Kidney capillary endothelial cell (primary cell): ENCODE results near the gene CDA.

Source experiments
- DNase-seq: peaks from one replicate; pipeline ENCODE4 v3.0.0-alpha.2; 2018; ENCODE audit warnings: low spot score

Gene CDA

DNA sequence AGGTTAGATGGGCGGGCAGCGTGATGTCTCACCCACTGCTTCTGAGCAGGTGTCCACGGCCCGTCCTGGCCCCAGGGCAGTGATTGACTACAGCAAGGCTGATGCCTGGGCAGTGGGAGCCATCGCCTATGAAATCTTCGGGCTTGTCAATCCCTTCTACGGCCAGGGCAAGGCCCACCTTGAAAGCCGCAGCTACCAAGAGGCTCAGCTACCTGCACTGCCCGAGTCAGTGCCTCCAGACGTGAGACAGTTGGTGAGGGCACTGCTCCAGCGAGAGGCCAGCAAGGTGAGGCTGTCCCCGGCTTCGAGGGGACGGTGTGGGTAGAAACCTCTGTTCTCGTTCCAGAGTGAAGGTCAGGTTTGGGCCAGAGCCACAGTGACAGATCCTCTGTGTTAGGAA, 60.0 kb downstream of the CDA start:
- DNase-seq: no peak

DNA sequence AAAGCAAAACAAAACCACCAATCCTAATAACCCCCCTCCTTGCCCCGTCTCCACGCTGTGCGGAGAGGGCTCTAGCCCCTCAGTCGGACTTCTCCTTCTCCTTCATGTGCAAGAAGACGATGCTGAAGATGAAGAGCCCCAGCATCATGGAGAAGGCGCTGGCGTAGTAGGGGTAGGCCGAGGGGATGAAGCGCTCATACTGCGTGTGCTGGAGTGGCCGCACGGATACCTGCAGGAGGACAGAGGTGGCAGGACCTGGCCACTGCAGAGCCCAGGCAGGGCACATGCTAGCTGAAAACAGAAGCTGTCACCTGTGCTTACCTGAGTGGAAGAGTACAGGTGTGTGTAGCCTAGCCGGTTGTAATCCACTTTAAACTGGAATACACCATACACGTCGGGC, 63.4 kb downstream of the CDA start:
- no peak for DNase-seq

DNA sequence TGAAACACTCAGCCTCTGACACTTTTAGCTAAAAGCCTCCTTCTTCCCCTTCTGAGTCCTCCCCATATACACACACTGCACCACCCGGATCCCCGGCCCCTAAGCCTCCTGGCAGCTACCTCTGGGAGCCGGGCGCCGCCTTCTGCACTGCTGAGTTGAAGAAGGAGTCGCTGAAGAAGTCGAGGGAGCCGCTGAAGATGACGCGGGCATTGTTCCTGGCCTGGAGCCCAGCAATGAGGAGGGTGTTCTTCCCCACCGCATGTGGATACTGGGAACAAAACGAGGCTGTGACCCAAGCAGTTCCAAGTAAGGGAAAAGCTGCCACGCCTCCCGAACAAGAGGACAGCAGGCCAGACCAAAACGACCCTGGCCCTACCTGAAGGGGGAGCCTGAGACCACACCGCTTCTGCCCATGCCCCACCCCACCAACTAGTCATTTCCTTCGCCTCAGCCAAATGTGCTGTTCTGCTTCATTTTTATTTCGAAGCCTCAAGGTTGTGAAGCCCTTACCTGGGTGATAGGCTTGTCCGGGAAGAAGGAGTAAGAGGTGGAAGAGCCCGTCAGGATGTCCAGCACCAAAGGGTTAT, 65.3 kb downstream of the CDA start:
- DNase-seq: no peak

DNA sequence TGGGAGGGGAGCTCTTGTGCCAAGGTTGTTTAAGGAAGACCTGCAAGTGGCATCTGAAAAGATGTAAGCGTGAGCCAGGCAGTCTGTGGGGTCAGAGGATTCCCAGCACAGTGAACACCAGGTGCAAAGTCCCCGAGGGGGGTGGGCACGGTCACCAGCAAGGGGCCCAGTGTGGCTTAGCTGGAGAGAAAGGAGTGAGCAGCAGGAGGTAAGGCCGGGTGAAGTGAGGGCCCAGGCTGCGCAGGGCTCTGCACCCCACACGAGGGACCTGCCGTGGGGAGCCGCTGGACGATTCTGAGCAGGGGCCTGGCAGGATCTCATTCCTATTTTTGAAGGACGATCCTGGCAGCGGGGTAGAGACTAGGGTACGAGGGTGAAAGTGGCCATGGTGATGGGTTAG, 68.1 kb downstream of the CDA start:
- DNase-seq: no peak

DNA sequence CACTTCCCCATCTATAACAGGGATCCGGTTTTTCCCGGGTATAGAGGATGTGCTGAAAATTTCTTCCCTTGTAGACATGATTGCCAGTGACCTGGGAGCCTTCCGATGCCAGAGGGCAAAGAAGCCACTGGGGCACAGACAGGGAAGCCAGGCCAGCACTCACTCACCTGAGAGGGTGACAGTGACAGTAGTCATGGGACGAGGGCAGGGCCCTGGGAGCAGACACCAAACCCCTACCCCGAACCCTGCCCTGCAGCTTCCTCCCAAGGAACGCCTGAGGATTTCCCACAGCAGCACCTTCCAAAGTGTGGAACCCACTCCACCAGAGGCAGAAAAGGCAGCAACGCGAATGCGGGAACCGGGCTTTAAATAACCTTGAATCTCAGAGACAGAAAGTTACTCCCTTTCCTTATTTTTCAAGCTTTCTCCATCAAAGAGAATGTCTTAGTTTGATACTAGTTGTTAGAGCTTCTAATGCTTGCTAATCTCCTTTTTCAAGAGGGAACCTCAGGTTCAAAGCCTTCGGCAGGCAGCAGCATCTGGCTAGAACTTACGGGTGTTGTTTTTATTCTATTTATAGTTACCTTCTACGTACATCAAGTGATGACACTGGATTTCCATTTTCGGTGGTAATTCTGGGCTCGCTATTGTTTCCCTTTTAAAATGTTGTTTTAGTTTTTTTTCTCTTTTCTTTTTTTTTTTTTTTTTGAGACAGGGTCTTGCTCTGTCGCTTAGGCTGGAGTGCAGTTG, 69.4 kb downstream of the CDA start:
- no peak for DNase-seq

GRCh38 chr1:20660363-20660762, 71.5 kb downstream of the CDA start:
- DNase-seq: no peak

GRCh38 chr1:20660847-20661206, 71.9 kb downstream of the CDA start:
- DNase-seq: peak; percentile 21

- DNase-seq: peak; percentile 97
Measured at GRCh38 chr1:20661207-20662109, 72.6 kb downstream of the CDA start, which contains the start of gene DDOST. DDOST (minus strand) TSS chr1:20661369; CDS start chr1:20661350, 19 bp downstream.

DNA sequence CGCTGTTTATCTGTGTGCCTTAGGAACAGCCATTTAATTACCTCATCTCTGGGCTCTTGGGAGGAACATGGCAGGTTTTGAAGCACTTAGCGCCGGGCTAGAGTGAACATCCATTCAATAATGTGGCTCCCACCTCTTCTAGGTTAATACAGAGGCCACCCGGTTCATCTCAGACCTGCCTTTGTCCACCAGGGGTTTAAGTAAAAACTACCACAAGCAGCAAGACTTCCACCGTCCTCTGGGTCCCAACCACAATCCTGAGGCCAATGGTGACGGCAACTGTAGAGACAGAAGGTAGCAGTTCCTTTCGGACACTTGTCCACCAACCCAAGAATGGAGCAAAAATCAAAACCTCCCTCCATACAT, 73.2 kb downstream of the CDA start:
- DNase-seq: no peak

DNA sequence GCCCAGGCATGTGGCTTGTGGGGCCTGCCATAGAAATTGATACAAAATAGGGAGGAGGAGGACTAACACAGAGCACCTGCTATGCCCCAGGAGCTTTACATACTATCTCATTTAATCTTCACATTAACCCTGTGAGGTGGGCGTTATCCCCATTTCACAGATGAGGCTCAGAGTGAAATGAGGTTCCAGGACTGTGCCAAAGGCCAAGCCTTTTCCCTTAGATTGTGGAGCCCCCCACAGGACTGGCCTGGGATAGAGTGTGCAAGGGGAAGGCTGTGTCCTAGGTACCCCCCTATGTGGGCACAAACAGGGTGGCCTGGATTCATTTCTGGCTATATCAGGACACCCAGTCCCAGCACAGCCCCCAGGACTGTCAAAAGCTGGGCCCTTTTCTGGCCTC, 74.5 kb downstream of the CDA start:
- DNase-seq: no peak

DNA sequence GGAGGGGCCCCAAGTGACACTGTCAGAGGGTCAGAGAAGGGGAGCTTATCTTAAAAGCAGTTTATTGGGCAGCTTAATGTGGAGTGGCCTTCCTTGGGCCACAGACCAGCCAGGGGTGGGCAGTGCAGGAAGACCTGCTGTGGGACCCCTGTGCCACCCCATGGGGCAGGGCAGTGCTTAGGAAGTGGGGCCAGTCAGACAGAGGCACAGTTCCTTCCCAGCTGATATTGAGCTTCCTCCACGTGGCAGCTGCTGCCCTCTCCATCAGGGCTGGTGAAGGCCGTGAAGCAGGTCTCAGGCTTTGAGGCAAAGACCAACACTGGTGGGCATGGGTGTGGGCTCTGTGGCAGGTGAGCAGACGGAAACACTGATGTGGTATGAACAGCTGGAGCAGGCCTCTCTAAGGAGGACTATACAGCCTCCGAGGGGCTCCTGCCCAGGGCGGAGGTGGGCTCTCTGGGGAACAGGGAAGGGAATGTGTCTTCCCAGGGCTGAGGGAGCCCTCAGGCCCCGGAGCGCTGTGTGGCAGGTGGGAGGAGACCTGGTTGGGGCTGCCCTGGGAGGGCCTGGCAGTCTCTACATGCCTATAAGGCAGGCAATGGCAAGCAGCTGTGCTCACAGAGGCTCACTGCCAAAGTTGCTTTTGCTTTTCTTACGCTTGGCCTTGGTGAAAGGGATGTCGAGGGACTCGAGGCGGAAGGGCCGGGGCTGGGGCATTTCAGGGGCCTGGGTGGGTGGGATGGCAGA, 75.2 kb downstream of the CDA start:
- DNase-seq: no peak

GRCh38 chr1:20665726-20666125, 76.8 kb downstream of the CDA start:
- DNase-seq: peak; percentile 16

- no peak for DNase-seq
Measured at GRCh38 chr1:20666146-20666545, 77.2 kb downstream of the CDA start.

DNA sequence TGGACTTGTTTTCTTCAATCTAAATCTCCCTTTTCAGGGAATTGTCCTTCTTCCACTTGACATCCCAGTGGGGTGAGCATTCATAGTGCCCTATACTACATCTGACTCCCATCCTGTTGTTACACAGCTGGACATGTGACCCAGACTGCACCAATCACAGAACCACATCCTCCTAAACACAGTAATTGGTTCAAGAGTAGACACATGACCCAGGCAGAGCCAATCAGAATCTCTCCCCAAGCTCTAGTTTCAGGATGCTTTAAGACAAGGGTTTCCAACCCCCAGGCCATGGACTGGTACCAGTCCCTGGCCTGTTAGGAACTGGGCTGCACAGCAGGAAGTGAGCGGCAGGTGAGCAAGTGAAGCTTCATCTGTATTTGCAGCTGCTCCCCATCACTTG, 77.9 kb downstream of the CDA start:
- DNase-seq: peak; percentile 21
